ENCODE results near the gene MYADML2.
A peak's percentile ranks its signal among the peaks of the same experiment; 100 is the strongest.

- TF ChIP-seq CTCF (IDR thresholded peaks at IDR 0.05; ENCODE audit: control extremely low read depth in 1 of 3, insufficient read depth in 1 of 3, low read depth in 1 of 3, low read length in 3 of 3) (no peak), POLR2A (IDR thresholded peaks at IDR 0.05; ENCODE audit: control extremely low read depth in 1 of 2, low read depth in 2 of 2, low read length in 2 of 2) (no peak), EP300 (IDR thresholded peaks at IDR 0.05; ENCODE audit: borderline replicate concordance in 1 of 2, low read depth in 2 of 2, low read length in 2 of 2) (no peak), USF2 (IDR thresholded peaks at IDR 0.05; ENCODE audit: low read length) (no peak), RXRA (IDR thresholded peaks at IDR 0.05; ENCODE audit: insufficient read depth, low read depth, low read length) (no peak), SP1 (IDR thresholded peaks at IDR 0.05; ENCODE audit: low read depth, low read length) (no peak), JUND (IDR thresholded peaks at IDR 0.05; ENCODE audit: low read length) (no peak), RFX5 (IDR thresholded peaks at IDR 0.05; ENCODE audit: borderline replicate concordance, low read depth, low read length) (no peak), YY1 (IDR thresholded peaks at IDR 0.05; ENCODE audit: low read depth, low read length) (no peak), EZH2 (IDR thresholded peaks at IDR 0.05; ENCODE audit: low read depth, low read length, severe bottlenecking) (no peak), SIX5 (IDR thresholded peaks at IDR 0.05; ENCODE audit: low read depth, low read length) (no peak), MAFK (IDR thresholded peaks at IDR 0.05; ENCODE audit: low read depth, low read length) (no peak)
- TF ChIP-seq, protein P1, sequence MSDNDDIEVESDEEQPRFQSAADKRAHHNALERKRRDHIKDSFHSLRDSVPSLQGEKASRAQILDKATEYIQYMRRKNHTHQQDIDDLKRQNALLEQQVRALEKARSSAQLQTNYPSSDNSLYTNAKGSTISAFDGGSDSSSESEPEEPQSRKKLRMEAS (IDR thresholded peaks at IDR 0.05) = peak; percentile 99
- TF ChIP-seq, protein P2, sequence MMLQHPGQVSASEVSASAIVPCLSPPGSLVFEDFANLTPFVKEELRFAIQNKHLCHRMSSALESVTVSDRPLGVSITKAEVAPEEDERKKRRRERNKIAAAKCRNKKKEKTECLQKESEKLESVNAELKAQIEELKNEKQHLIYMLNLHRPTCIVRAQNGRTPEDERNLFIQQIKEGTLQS (IDR thresholded peaks at IDR 0.05; ENCODE audit: insufficient read depth, low read depth, low read length) = no peak
Observed at GRCh38 chr17:81976332-81977210, 29.5 kb upstream of the MYADML2 start.
